WTC11 (cell line): ENCODE data around the gene CCNT1.

Experiments
- CTCF ChIP-seq: fragments of 200-600 bp; IDR thresholded peaks from 2 replicates; pipeline ENCODE4 v1.8.0; 2022; ENCODE audit warnings: antibody characterized with exemption
- E2F4 ChIP-seq: sonication (generic); formaldehyde crosslinking; IDR thresholded peaks from 2 replicates; pipeline ENCODE4 v1.8.1; 2022; ENCODE audit warnings: low read depth, mild to moderate bottlenecking, moderate library complexity, missing genetic modification reagents, borderline replicate concordance
- EMX1 ChIP-seq: fragments of 250-450 bp; sonication (Bioruptor Pico); IDR thresholded peaks from 2 replicates; pipeline ENCODE4 v1.8.0; 2021; ENCODE audit warnings: mild to moderate bottlenecking
- GTF2I ChIP-seq: fragments of 250-450 bp; sonication (Bioruptor Pico); conservative IDR thresholded peaks from 2 replicates; pipeline ENCODE4 v1.4.0; 2021; ENCODE audit warnings: mild to moderate bottlenecking
- NR2C2 ChIP-seq: sonication (generic); formaldehyde crosslinking; IDR thresholded peaks from 2 replicates; pipeline ENCODE4 v1.8.0; 2022; ENCODE audit warnings: mild to moderate bottlenecking, missing genetic modification reagents
- SMAD3 ChIP-seq: sonication (generic); formaldehyde crosslinking; IDR thresholded peaks from 2 replicates; pipeline ENCODE4 v1.8.0; 2022; ENCODE audit warnings: missing genetic modification reagents, mild to moderate bottlenecking, borderline replicate concordance
- ZNF263 ChIP-seq: sonication (generic); formaldehyde crosslinking; IDR thresholded peaks from 2 replicates; pipeline ENCODE4 v1.8.1; 2022; ENCODE audit warnings: low read depth, mild to moderate bottlenecking, moderate library complexity, missing genetic modification reagents

DNA sequence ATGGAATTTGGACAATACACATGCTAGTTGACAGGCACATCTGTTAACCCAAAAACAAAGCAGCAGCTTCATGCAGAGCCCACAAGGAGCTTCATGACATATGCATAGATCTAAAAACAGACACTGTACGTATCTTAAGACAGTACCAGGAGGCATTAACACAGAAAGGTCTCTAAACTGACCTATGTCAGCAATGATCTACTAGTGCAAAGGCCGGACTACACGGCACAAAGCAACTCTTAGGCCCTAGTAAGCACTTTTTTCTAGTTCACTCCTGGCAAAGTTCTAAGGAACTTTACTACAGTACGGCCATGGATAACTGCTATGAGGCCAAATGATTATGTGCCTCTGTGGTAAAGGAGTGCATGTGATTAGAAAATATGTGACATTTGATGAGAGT lies 26.1 kb downstream of the CCNT1 start:
- no peak for TF ChIP-seq CTCF
- no peak for TF ChIP-seq NR2C2 (CRISPR knock-in tag)
- no peak for TF ChIP-seq GTF2I (CRISPR knock-in tag)
- no peak for TF ChIP-seq SMAD3 (CRISPR knock-in tag)
- TF ChIP-seq ZNF263 (CRISPR knock-in tag), result no peak
- TF ChIP-seq EMX1 (CRISPR knock-in tag), result no peak
- no peak for TF ChIP-seq E2F4 (CRISPR knock-in tag)
